Mesenchymal stem cell (in vitro differentiated cells and primary cell): ENCODE measurements around the gene VWA5B1.
A peak's percentile ranks its signal among the peaks of the same experiment; 100 is the strongest.

Experiments
- DNase-seq: peaks from one replicate; pipeline ENCODE4 v3.0.0-alpha.2; 2013
- H2AFZ ChIP-seq: one replicate; pipeline ENCODE4 v1.6.1; 2013; ENCODE audit warnings: low read depth, mild to moderate bottlenecking, control low read depth, inconsistent platforms, low read length, moderate library complexity
- H2AK5ac ChIP-seq: 2 replicates; pipeline ENCODE4 v1.6.1; 2013; ENCODE audit warnings: low read length, moderate library complexity, mild to moderate bottlenecking, inconsistent platforms; ENCODE audit not compliant: severe bottlenecking
- H2BK120ac ChIP-seq: one replicate; pipeline ENCODE4 v1.6.1; 2013; ENCODE audit warnings: low read depth, mild to moderate bottlenecking, inconsistent platforms, low read length, moderate library complexity
- H2BK12ac ChIP-seq, 2 experiments: one replicate each; pipeline ENCODE4 v1.6.1; 2013; ENCODE audit warnings: inconsistent platforms in 2 of 2, low read length in 2 of 2, mild to moderate bottlenecking in 2 of 2, moderate library complexity in 2 of 2, control low read depth in 1 of 2
- H2BK15ac ChIP-seq: one replicate; pipeline ENCODE4 v1.6.1; 2013; ENCODE audit warnings: mild to moderate bottlenecking, low read depth, inconsistent platforms; ENCODE audit not compliant: poor library complexity, severe bottlenecking
- H2BK5ac ChIP-seq: 2 replicates; pipeline ENCODE4 v1.6.1; 2013; ENCODE audit warnings: low read depth, mild to moderate bottlenecking, low read length, control low read depth, inconsistent platforms; ENCODE audit not compliant: poor library complexity, severe bottlenecking
- H3K14ac ChIP-seq, 2 experiments: one replicate each; pipeline ENCODE4 v1.6.1; 2013; ENCODE audit warnings: inconsistent platforms in 2 of 2, low read length in 2 of 2, control low read depth in 1 of 2, mild to moderate bottlenecking in 1 of 2, moderate library complexity in 1 of 2
- H3K18ac ChIP-seq, 2 experiments: one replicate each; pipeline ENCODE4 v1.6.1; 2013; ENCODE audit warnings: inconsistent platforms in 2 of 2, low read length in 2 of 2, control low read depth in 1 of 2, low read depth in 1 of 2, mild to moderate bottlenecking in 1 of 2
- H3K23ac ChIP-seq, 2 experiments: one replicate each; pipeline ENCODE4 v1.6.1; 2013; ENCODE audit warnings: inconsistent platforms in 2 of 2, low read length in 2 of 2, mild to moderate bottlenecking in 2 of 2, moderate library complexity in 2 of 2, control low read depth in 1 of 2
- H3K27ac ChIP-seq: 2 replicates; pipeline ENCODE4 v1.5.1; 2013; ENCODE audit warnings: mild to moderate bottlenecking, moderate library complexity, low read length, control low read depth, inconsistent platforms; ENCODE audit not compliant: poor library complexity, severe bottlenecking
- H3K27me3 ChIP-seq, 2 experiments: 2 replicates each; pipeline versions ENCODE4 v1.6.1 to v1.7.0; 2013; ENCODE audit warnings: low read length in 2 of 2, mild to moderate bottlenecking in 2 of 2, moderate library complexity in 2 of 2, control low read depth in 1 of 2, inconsistent platforms in 1 of 2; ENCODE audit not compliant: control insufficient read depth in 1 of 2, insufficient read depth in 1 of 2
- H3K36me3 ChIP-seq, 2 experiments: 2 replicates each; pipeline versions ENCODE4 v1.6.1 to v1.7.0; 2013; ENCODE audit warnings: low read length in 2 of 2, control low read depth in 1 of 2, inconsistent platforms in 1 of 2, low read depth in 1 of 2, mild to moderate bottlenecking in 1 of 2; ENCODE audit not compliant: insufficient read depth in 2 of 2, control insufficient read depth in 1 of 2
- H3K4ac ChIP-seq, 2 experiments: one replicate each; pipeline ENCODE4 v1.6.1; 2013; ENCODE audit warnings: inconsistent platforms in 2 of 2, low read length in 2 of 2, mild to moderate bottlenecking in 2 of 2, moderate library complexity in 2 of 2, control low read depth in 1 of 2, low read depth in 1 of 2
- H3K4me1 ChIP-seq: 2 replicates; pipeline ENCODE4 v1.6.1; 2013; ENCODE audit warnings: low read depth, low read length, control low read depth; ENCODE audit not compliant: control insufficient read depth, insufficient read depth
- H3K4me2 ChIP-seq: 2 replicates; pipeline ENCODE4 v1.6.1; 2013; ENCODE audit warnings: low read length, mild to moderate bottlenecking, inconsistent platforms; ENCODE audit not compliant: poor library complexity, severe bottlenecking
- H3K4me3 ChIP-seq, 2 experiments: 2 replicates each; pipeline versions ENCODE4 v1.5.1 to v1.7.0; 2013; ENCODE audit warnings: low read length in 2 of 2, mild to moderate bottlenecking in 2 of 2, control low read depth in 1 of 2, low read depth in 1 of 2; ENCODE audit not compliant: insufficient read depth in 1 of 2
- H3K79me1 ChIP-seq: replicated peaks from 2 replicates; pipeline ENCODE4 v1.6.1; 2013; ENCODE audit warnings: mild to moderate bottlenecking, control low read depth, low read length, inconsistent platforms; ENCODE audit not compliant: poor library complexity, severe bottlenecking
- H3K9ac ChIP-seq: 2 replicates; pipeline ENCODE4 v1.7.0; 2013; ENCODE audit warnings: mild to moderate bottlenecking, low read length, moderate library complexity
- H3K9me3 ChIP-seq: 2 replicates; pipeline ENCODE4 v1.7.0; 2013; ENCODE audit warnings: mild to moderate bottlenecking, low read length; ENCODE audit not compliant: control insufficient read depth
- H4K8ac ChIP-seq: one replicate; pipeline ENCODE4 v1.6.1; 2013; ENCODE audit warnings: inconsistent platforms, mild to moderate bottlenecking, low read length, moderate library complexity
- H4K91ac ChIP-seq: one replicate; pipeline ENCODE4 v1.6.1; 2013; ENCODE audit warnings: mild to moderate bottlenecking, low read length, inconsistent platforms
- WGBS: methylation state at CpG from one replicate; pipeline ENCODE4 v1.1.7; 2013; ENCODE audit warnings: mixed read lengths; 5-methylcytosine and 5-hydroxymethylcytosine counted together

VWA5B1 gene

GRCh38 chr1:20261095-20261494 is 29.6 kb upstream of the VWA5B1 start:
- Histone ChIP-seq H2BK120ac (no peak overlapping the region), H2BK12ac (no peak overlapping the region), H3K4me1 (no peaks in the 10 kb centered on the region), H3K14ac (no peak overlapping the region), H3K79me1 (no peaks in the 10 kb centered on the region), H3K18ac (no peak overlapping the region), H3K9me3 (no peaks in the 10 kb centered on the region), H4K8ac (no peak overlapping the region), H3K4me3 (no peak overlapping the region), H2BK15ac (no peak overlapping the region), H3K27ac (no peak overlapping the region), H2BK5ac (no peak overlapping the region), H3K4ac (no peak overlapping the region), H3K27me3 (peaks cover 37 to 41% of the 10 kb centered on the region in 2 experiments), H3K36me3 (no peaks in the 10 kb centered on the region), H4K91ac (no peak overlapping the region), H3K4me2 (no peak overlapping the region), H3K23ac (no peak overlapping the region), H2AK5ac (no peak overlapping the region), H2AFZ (no peak overlapping the region), H3K9ac (no peak overlapping the region)
- WGBS, result 79% methylated on average over 5 of the region's 5 CpGs
- DNase-seq, result no peak

- no peak overlapping the region for H3K14ac ChIP-seq
Measured at GRCh38 chr1:20262810-20263534, 27.7 kb upstream of the VWA5B1 start.

GRCh38 chr1:20265250-20265649 is 25.4 kb upstream of the VWA5B1 start:
- no peak overlapping the region for H2AK5ac ChIP-seq
- no peak overlapping the region for H3K4me2 ChIP-seq
- no peak overlapping the region for H2BK120ac ChIP-seq
- peaks cover under 1% of the 10 kb centered on the region for H3K9me3 ChIP-seq
- no peak overlapping the region for H3K18ac ChIP-seq
- no peak overlapping the region for H3K4me3 ChIP-seq
- H3K27me3 ChIP-seq, result peaks cover 22% of the 10 kb centered on the region in 2 experiments
- H2BK15ac ChIP-seq, result no peak overlapping the region
- H3K9ac ChIP-seq, result peak overlapping the region; percentile 12
- no peak overlapping the region for H4K91ac ChIP-seq
- H3K23ac ChIP-seq, result no peak overlapping the region
- H2AFZ ChIP-seq, result no peak overlapping the region
- H2BK5ac ChIP-seq, result no peak overlapping the region
- H3K4me1 ChIP-seq, result no peaks in the 10 kb centered on the region
- H3K27ac ChIP-seq, result no peak overlapping the region
- H3K14ac ChIP-seq, result no peak overlapping the region
- no peak overlapping the region for H3K4ac ChIP-seq
- H3K36me3 ChIP-seq, result no peaks in the 10 kb centered on the region
- H2BK12ac ChIP-seq, result no peak overlapping the region
- H3K79me1 ChIP-seq, result no peaks in the 10 kb centered on the region
- WGBS, result no CpG with 5 or more reads among the region's 4 CpGs
- DNase-seq, result no peak
- H4K8ac ChIP-seq, result no peak overlapping the region

More at GRCh38 chr1:20262810-20263534, 27.7 kb upstream of the VWA5B1 start:
- no peak overlapping the region for H4K91ac ChIP-seq
- no peak overlapping the region for H4K8ac ChIP-seq
- no peak overlapping the region for H3K27ac ChIP-seq
- H3K4me2 ChIP-seq, result no peak overlapping the region
- no peaks in the 10 kb centered on the region for H3K79me1 ChIP-seq
- H2BK12ac ChIP-seq, result no peak overlapping the region
- WGBS, result 88% methylated on average over 6 of the region's 8 CpGs
- H3K4me3 ChIP-seq, result no peak overlapping the region
- no peak overlapping the region for H2BK5ac ChIP-seq
- no peak for DNase-seq
- H2BK120ac ChIP-seq, result no peak overlapping the region
- H3K23ac ChIP-seq, result no peak overlapping the region
- H3K9ac ChIP-seq, result no peak overlapping the region
- H3K36me3 ChIP-seq, result no peaks in the 10 kb centered on the region
- H2AFZ ChIP-seq, result no peak overlapping the region
- no peaks in the 10 kb centered on the region for H3K9me3 ChIP-seq
- H3K4ac ChIP-seq, result no peak overlapping the region
- no peaks in the 10 kb centered on the region for H3K4me1 ChIP-seq
- H2AK5ac ChIP-seq, result no peak overlapping the region
- peaks cover 33% of the 10 kb centered on the region in 2 experiments for H3K27me3 ChIP-seq
- no peak overlapping the region for H3K18ac ChIP-seq
- no peak overlapping the region for H2BK15ac ChIP-seq

GRCh38 chr1:20266141-20266540 is 24.5 kb upstream of the VWA5B1 start:
- no peaks in the 10 kb centered on the region for H3K79me1 ChIP-seq
- no peak overlapping the region for H2BK12ac ChIP-seq
- peaks cover 18 to 22% of the 10 kb centered on the region in 2 experiments for H3K27me3 ChIP-seq
- WGBS, result 81% methylated on average over 8 of the region's 8 CpGs
- H3K4me3 ChIP-seq, result no peak overlapping the region
- H3K27ac ChIP-seq, result no peak overlapping the region
- H3K9me3 ChIP-seq, result peaks cover 4% of the 10 kb centered on the region
- H3K9ac ChIP-seq, result no peak overlapping the region
- H3K14ac ChIP-seq, result no peak overlapping the region
- H4K8ac ChIP-seq, result no peak overlapping the region
- H2BK15ac ChIP-seq, result no peak overlapping the region
- DNase-seq, result no peak
- no peak overlapping the region for H2BK120ac ChIP-seq
- no peak overlapping the region for H3K23ac ChIP-seq
- H3K18ac ChIP-seq, result no peak overlapping the region
- H3K36me3 ChIP-seq, result no peaks in the 10 kb centered on the region
- no peak overlapping the region for H3K4me2 ChIP-seq
- H2AK5ac ChIP-seq, result no peak overlapping the region
- H4K91ac ChIP-seq, result no peak overlapping the region
- no peaks in the 10 kb centered on the region for H3K4me1 ChIP-seq
- no peak overlapping the region for H3K4ac ChIP-seq
- H2AFZ ChIP-seq, result no peak overlapping the region
- H2BK5ac ChIP-seq, result no peak overlapping the region
